Vagina (tissue), 2 donors: ENCODE results near the gene MEX3A. TPM values are rescaled to one million over a fixed set of nuclear protein-coding genes. Genes with fewer than 3 reads are reported as not detected.

Experiments used
- DNase-seq, 2 donors: peaks; one replicate each; pipeline ENCODE4 v3.0.0-alpha.2; 2017; ENCODE audit errors: extremely low spot score in 2 of 2
- H3K27ac ChIP-seq: fragments of 200-600 bp; sonication (generic); one replicate; pipeline ENCODE4 v1.5.1; 2019
- H3K27me3 ChIP-seq: fragments of 200-600 bp; sonication (generic); one replicate; pipeline ENCODE4 v1.5.1; 2019
- H3K36me3 ChIP-seq, 2 donors: fragments of 200-600 bp; sonication (generic); one replicate each; pipeline ENCODE4 v1.5.1; 2017 to 2019
- H3K4me1 ChIP-seq: fragments of 200-600 bp; sonication (generic); one replicate; pipeline ENCODE4 v1.5.1; 2019
- H3K4me3 ChIP-seq, 2 donors: fragments of 200-600 bp; sonication (generic); 1 replicate in 1 of 2; 2 replicates in 1 of 2; pipeline ENCODE4 v1.5.1; 2016 to 2019
- H3K9me3 ChIP-seq: fragments of 200-600 bp; sonication (generic); one replicate; pipeline ENCODE4 v1.5.1; 2019
- POLR2A ChIP-seq, 2 donors: fragments of 450-650 bp; IDR thresholded peaks; one replicate each; pipeline ENCODE4 v1.6.1; 2017; ENCODE audit warnings: antibody characterized with exemption in 2 of 2, mild to moderate bottlenecking in 2 of 2, moderate library complexity in 2 of 2
- POLR2AphosphoS5 ChIP-seq, 2 donors: sonication (generic); formaldehyde crosslinking; IDR thresholded peaks; one replicate each; pipeline ENCODE4 v1.9.0; 2017; ENCODE audit warnings: antibody characterized with exemption in 2 of 2, mild to moderate bottlenecking in 2 of 2, low read depth in 1 of 2; ENCODE audit not compliant: insufficient read depth in 1 of 2
- intact Hi-C: fragments of 100-400 bp; cut with DNase I; formaldehyde crosslinking; loops from one replicate; pipeline ENCODE4 v1.15.1; 2023
- total RNA-seq: library from RNA; depleted of rRNA; stranded (reverse); fragments of >200 nt; gene quantifications from one replicate; pipeline ENCODE4 v1.2.3, GENCODE V29; 2016
- TF ChIP-seq, protein P1 (sequence below), 3 experiments: fragments of 450-650 bp in 2 of 3; fragments of 200-600 bp in 1 of 3; sonication (generic) in 1 of 3; IDR thresholded peaks; one replicate each; pipeline ENCODE4 v1.5.1; 2017 to 2019; ENCODE audit warnings: antibody characterized with exemption in 3 of 3, mild to moderate bottlenecking in 2 of 3, moderate library complexity in 2 of 3

The MEX3A gene
- total RNA-seq, 1 donor from 2014 or later = 1.2 TPM

DNA sequence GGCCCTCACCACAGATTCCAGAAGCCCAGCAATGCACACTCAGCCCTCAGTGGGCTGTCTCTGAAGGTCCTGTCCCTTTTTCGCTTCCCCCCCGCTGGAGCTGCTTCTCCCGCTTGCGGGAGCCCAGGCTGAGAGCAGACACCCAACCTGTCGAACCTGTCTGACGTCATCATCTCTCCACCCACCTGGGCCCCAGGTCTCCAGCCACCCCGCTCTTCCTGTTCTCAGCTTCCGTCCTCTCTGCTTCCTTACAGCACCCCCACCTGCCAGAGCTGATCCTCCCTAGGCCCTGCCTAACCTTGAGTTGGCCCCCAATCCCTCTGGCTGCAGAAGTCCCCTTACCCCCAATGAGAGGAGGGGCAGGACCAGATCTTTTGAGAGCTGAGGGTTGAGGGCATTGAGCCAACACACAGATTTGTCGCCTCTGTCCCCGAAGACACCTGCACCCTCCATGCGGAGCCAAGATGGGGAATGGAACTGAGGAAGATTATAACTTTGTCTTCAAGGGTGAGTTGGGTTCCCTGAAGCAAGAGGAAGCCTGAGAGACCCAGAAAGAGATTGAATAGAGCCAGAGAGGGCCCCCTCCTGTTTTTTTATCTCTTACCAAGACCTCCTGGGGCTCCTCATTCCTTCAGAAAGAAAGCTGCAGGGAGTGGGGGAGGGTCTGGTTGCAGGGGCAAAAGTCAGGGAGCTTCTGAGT, 21.2 kb downstream of the MEX3A start, which contains the start of gene RAB25:
RAB25 (plus strand) TSS at position 224 of the 700 bp plus-strand sequence; CDS start at position 465, 241 bp downstream.
- intact Hi-C loops = no loop called here
- peak within 1 kb of the TSS; percentile 67 for H3K27ac ChIP-seq

DNA sequence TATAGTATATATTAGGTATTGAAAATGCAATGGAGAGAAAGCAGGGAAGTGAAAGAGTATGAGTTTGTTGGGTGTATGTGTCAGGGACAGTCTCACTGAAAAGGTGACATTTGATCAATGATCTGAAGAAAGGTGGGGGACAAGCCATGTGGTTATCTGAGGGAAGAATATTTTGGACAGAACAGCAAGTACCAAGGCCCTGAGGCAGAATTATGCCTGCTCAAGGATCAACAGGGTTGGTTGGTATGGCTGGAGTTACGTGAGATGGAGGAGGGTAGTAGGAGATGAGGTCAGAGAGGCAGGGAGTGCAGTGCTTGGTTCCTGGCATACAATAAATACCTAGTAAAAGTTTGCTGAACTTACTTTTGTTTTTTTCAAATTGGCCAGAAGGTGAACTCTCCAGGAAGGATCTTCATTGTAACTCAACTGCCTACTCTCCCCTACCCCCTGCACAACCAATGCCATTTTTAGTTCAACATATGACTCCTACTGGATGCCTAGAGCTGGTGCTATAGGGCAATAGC, 25.9 kb downstream of the MEX3A start:
- no peaks in the 10 kb centered on the region for H3K9me3 ChIP-seq
- DNase-seq = no peak
- H3K27ac ChIP-seq = no peak overlapping the region
- no peak overlapping the region for H3K4me3 ChIP-seq
- no peaks in the 10 kb centered on the region for H3K27me3 ChIP-seq
- peaks cover 0 to 6% of the 10 kb centered on the region in 2 donors for H3K36me3 ChIP-seq
- H3K4me1 ChIP-seq = peaks cover 32% of the 10 kb centered on the region
- TF ChIP-seq, protein P1, sequence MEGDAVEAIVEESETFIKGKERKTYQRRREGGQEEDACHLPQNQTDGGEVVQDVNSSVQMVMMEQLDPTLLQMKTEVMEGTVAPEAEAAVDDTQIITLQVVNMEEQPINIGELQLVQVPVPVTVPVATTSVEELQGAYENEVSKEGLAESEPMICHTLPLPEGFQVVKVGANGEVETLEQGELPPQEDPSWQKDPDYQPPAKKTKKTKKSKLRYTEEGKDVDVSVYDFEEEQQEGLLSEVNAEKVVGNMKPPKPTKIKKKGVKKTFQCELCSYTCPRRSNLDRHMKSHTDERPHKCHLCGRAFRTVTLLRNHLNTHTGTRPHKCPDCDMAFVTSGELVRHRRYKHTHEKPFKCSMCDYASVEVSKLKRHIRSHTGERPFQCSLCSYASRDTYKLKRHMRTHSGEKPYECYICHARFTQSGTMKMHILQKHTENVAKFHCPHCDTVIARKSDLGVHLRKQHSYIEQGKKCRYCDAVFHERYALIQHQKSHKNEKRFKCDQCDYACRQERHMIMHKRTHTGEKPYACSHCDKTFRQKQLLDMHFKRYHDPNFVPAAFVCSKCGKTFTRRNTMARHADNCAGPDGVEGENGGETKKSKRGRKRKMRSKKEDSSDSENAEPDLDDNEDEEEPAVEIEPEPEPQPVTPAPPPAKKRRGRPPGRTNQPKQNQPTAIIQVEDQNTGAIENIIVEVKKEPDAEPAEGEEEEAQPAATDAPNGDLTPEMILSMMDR (IDR thresholded peaks at IDR 0.05) = no peak
- TF ChIP-seq POLR2A (IDR thresholded peaks at IDR 0.05) (no peak), POLR2AphosphoS5 (IDR thresholded peaks at IDR 0.05; ENCODE audit: insufficient read depth in 1 of 2, low read depth in 1 of 2) (no peak)
- intact Hi-C loops = no loop called here

More for the DNA sequence above, 21.2 kb downstream of the MEX3A start, which contains the start of gene RAB25:
- DNase-seq = no peak
- TF ChIP-seq, protein P1 (IDR thresholded peaks at IDR 0.05) = no peak
- peak; percentile 38 to 52 for TF ChIP-seq POLR2AphosphoS5 (IDR thresholded peaks at IDR 0.05; ENCODE audit: insufficient read depth in 1 of 2, low read depth in 1 of 2)
- H3K27me3 ChIP-seq = no peaks in the 10 kb centered on the region
- H3K4me3 ChIP-seq = peak within 1 kb of the TSS in 1 of 2 donors; percentile 35
- peaks cover 8% of the 10 kb centered on the region for H3K4me1 ChIP-seq
- H3K36me3 ChIP-seq = peaks cover 0 to 6% of the 10 kb centered on the region in 2 donors
- no peaks in the 10 kb centered on the region for H3K9me3 ChIP-seq

DNA sequence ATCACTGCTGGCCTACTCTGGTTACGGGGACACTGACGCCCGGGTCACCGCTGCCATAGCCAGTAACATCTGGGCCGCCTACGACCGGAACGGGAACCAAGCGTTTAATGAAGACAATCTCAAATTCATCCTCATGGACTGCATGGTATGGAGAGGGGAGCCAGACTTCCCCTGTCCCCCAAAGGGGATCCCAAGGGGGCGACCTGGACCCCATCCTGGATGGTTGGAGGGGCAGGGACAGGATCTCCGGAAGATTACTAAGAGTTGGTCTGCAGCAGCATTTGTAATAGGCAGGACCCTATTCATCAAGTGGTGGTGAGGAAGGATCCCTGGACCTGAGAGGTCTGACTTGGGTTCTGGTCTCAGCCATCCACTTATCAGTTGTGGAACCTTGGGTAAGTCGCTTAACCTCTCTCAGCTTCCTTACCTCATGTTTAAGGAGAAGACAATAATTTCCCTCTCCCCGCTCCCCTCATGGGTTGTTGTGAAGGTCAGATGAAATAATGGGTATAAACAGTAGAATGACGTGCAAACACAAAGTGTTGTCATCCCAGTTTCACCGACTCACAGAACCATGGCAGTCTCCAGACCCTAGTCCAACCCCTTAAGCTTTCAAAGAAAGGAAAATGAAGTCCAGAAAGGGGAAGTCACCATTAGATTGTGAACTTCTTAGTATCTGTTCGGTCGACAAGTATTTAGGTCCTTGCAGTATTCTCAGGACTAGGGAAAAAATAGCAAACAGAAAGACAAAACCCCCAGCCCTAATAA, 26.8 kb downstream of the MEX3A start:
- H3K4me1 ChIP-seq = peaks cover 32% of the 10 kb centered on the region
- H3K36me3 ChIP-seq = peaks cover 0 to 6% of the 10 kb centered on the region in 2 donors
- H3K27ac ChIP-seq = peak overlapping the region; percentile 95
- H3K4me3 ChIP-seq = peak overlapping the region; percentile 84 to 97
- TF ChIP-seq POLR2A (IDR thresholded peaks at IDR 0.05) = no peak
- TF ChIP-seq, protein P1 (IDR thresholded peaks at IDR 0.05) = no peak
- TF ChIP-seq POLR2AphosphoS5 (IDR thresholded peaks at IDR 0.05; ENCODE audit: insufficient read depth in 1 of 2, low read depth in 1 of 2) = no peak
- H3K9me3 ChIP-seq = no peaks in the 10 kb centered on the region
- no peak for DNase-seq
- no peaks in the 10 kb centered on the region for H3K27me3 ChIP-seq
- intact Hi-C loops = no loop called here

DNA sequence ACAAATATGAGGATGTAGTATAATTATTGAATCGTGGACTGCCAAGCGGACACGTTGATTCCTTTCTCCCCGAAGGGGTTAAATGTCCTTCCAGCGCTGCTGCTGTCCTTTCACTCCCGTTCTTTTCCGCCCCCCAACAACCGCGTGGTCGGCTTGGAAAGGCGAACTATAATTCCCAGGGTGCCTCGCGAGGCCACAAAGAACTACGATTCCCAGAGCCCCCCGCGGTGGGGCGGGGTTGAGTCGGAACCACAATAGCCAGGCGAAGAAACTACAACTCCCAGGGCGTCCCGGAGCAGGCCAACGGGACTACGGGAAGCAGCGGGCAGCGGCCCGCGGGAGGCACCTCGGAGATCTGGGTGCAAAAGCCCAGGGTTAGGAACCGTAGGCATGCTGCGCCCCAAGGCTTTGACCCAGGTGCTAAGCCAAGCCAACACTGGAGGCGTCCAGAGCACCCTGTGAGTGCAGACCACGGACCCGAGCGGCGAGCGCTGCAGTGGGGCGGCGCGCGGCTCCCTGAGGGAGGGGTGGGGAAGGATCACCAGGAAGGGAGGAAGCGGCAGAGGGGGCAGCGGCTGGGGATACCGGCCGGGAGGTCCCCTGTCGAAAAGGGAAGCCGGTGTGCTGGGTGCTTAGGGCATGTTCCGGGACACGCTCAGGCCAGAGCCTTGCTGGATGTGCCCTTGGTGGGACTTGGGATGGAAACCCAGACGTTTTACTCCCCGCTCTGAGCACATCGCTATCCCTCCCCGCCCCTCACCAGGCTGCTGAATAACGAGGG, 27.6 kb downstream of the MEX3A start, which contains the start of gene LAMTOR2:
LAMTOR2 (plus strand) TSS at position 283 of the 781 bp plus-strand sequence; CDS start at position 391, 108 bp downstream.
- Histone ChIP-seq H3K9me3 (no peaks in the 10 kb centered on the region), H3K4me3 (peak within 1 kb of the TSS; percentile 84 to 97), H3K4me1 (peaks cover 32% of the 10 kb centered on the region), H3K36me3 (peaks cover 0 to 12% of the 10 kb centered on the region in 2 donors), H3K27ac (peak within 1 kb of the TSS; percentile 95), H3K27me3 (no peaks in the 10 kb centered on the region)
- DNase-seq = peak in 1 of 2 donors; percentile 96
- TF ChIP-seq, protein P1 (IDR thresholded peaks at IDR 0.05) = no peak
- TF ChIP-seq POLR2AphosphoS5 (IDR thresholded peaks at IDR 0.05; ENCODE audit: insufficient read depth in 1 of 2, low read depth in 1 of 2) (peak; percentile 93 to 99), POLR2A (IDR thresholded peaks at IDR 0.05) (peak in 1 of 2 donors; percentile 53)
- intact Hi-C loops = no loop called here
